NCI-H1417 (cell line): ENCODE results near the gene PTPN22.

ENCODE experiments used
- DNase-seq, 3 experiments: peaks; one replicate each; lab custom pipeline; 2025; lab: John Stamatoyannopoulos, UW

Gene PTPN22

GRCh38 chr1:113850127-113850796 is 21.2 kb downstream of the PTPN22 start:
- DNase-seq: no peak

DNA sequence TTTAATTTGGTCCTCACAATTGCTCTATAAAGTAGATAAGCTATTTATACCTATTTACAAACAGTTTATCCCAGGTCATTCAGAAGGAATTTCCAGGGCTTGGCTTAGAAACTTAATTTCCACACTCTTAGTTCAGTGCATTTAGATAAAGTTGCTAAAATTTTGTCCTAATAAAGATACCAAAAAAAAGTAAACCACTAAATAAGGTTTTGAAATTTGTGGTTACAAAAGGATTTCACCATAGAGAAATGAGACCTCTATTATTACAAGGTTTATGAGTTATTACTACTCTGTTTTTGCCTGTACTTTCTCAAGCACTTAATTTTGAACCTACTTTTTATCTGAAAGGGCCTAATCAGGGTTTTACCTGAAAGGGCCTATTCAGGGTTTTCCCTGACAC is 22.4 kb downstream of the PTPN22 start:
- no peak for DNase-seq

- no peak for DNase-seq
These were observed 25.0 kb downstream of the PTPN22 start for GRCh38 chr1:113846391-113847035.

DNA sequence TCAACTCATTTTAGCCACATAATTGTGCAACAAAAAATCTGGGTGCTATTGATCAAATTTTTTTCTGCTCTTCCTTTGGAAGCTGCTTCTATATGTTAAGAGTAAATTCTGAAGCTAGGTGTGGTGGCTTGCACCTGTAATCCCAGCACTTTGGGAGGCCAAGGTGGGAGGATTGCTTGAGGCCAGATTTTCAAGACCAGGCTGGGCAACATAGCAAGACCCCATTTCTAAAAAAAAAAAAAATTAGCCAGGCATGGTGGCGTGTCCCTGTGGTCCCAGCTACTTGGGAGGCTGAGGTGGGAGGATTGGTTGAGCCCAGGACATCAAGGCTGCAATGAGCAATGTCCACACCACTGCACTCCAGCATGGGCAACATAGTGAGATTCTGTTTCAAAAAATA is 35.0 kb downstream of the PTPN22 start:
- no peak for DNase-seq

- DNase-seq: peak; percentile 19 to 68 (median 48)
These were observed 35.7 kb downstream of the PTPN22 start for GRCh38 chr1:113835686-113836290.

GRCh38 chr1:113834716-113835115 is 36.8 kb downstream of the PTPN22 start:
- DNase-seq: no peak

- DNase-seq: no peak
These were observed 41.5 kb downstream of the PTPN22 start for GRCh38 chr1:113830039-113830438.

GRCh38 chr1:113821916-113822315 is 49.6 kb downstream of the PTPN22 start:
- DNase-seq: no peak

GRCh38 chr1:113818578-113818977 is 52.9 kb downstream of the PTPN22 start:
- no peak for DNase-seq

DNA sequence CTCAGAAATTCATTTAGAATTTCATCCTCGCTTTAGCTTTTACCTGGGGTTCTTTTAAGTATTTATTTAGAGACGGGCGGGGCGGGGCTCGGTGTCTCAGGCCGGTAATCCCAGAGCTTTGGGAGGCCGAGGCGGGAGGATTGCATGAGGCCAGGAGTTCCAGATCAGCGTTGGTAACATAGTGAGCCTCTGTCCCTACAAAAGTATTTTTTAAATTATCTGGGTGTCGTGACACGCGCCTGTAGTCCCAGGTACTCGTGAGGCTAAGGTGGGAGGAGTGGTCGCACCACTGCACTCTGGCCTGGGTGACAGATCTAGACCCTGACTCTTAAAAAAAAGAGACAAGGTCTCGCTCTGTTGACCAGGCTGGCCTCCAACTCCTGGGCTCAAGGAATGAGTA is 58.3 kb downstream of the PTPN22 start:
- DNase-seq: no peak

DNA sequence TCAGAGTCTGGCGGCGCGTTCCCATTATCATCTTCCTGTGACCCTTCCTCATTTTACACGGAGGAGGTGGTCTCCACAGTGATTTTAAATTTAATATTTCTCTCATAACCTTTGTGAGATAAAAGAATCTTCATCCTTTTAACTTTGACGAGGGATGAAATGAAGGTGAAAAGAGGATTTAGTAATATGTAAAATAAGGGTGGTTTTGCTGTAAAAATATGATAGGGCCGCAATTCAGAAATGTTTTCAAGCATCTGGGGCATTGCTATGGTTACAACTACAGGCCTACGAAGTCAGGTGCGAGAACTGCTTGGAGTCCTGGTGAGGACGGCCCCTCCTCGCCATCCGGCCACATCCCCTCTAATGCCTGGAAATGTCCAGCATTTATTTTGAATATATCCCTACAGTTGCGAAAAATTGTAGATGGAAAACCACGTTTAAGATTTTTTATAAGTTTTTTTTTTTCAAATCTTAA is 58.8 kb downstream of the PTPN22 start:
- no peak for DNase-seq

DNA sequence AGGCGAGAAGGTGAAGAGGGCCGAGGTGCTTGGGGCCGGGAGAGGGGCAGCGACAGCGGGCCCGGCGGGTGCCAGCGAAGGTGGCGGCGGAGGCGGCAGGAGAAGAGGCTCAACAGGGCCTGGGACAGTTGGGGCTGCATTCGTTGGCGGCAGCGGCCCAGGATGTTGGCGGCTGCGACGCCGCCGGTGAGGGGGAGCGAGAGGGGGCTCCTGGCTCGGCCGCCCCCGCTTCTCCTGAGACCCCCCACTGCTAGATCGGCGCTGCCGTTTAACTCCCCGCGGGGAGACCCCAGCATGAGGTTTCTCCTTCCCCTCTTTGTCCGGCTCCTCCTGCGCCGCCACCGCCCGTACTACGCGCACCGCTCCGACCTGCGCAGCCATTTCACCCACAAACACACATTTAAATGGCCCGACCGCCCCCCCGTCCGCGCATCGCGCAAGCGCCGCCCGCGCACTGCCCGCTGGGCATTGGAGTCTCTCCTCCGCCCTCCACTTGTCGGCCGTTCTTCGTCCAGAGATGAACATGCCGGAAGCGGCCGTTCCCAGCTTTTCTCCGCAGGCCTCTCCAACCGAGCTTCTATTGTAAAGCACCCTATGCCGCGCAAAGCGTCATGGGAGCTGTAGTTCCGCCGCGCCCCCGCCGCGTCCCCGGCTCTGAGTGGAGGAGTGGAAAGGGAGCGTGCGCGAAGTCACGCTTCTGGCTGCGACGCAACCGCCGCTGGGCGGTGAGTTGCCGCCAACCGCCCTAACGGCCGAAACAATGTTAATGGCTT is 59.4 kb downstream of the PTPN22 start, which contains the start of gene RSBN1:
TSS of gene RSBN1 (minus strand) at position 589 of the 773 bp plus-strand sequence. CDS start at position 525, 64 bp downstream.
- DNase-seq: peak; percentile 98 to 99 (median 99)

- peak; percentile 33 to 76 (median 76) for DNase-seq
These were observed 60.2 kb downstream of the PTPN22 start for GRCh38 chr1:113811156-113811887.

DNA sequence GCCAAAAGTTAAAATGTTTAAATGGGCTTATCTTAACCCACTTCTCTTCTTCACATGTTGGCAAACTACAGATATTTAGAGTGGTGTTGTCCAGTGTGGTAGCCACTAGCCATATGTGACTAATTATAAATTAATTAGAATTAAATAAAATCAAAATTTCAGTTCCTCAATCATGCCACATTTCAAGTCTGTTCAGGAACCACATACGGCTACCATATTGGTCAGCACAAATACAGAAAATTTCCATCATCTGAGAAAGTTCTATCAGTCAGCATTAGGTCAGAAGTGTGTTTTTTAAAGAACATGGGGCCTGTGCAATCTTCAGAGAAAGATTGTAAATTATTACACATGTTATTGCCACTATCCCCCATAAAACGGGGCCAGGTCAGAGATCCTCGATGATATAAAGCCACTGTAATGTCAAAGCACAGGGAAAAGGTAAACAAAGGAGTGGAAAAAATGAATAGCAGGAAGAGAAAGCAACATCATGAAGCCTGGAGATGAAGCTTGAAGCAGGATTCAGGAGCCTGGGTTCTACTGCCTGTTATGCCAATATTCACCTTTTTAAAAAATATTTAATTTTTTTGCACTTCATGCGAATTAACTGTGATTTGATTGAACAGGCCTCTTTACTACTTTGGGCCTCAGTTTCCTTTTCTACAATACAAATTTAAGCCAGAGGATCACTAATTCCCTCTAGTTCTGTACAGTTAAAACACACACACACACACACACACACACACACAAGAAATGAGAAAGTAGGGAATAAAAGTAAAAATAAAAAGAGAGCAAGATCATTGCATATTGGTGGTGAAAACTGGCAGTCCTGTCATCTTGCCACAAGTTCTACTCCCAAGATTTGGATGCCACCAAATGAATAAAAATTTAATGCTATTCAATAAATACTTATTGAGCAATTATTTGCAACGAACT is 61.6 kb downstream of the PTPN22 start:
- DNase-seq: peak in 1 of 3 experiments; percentile 12

GRCh38 chr1:113808450-113809195 is 62.9 kb downstream of the PTPN22 start:
- DNase-seq: no peak

DNA sequence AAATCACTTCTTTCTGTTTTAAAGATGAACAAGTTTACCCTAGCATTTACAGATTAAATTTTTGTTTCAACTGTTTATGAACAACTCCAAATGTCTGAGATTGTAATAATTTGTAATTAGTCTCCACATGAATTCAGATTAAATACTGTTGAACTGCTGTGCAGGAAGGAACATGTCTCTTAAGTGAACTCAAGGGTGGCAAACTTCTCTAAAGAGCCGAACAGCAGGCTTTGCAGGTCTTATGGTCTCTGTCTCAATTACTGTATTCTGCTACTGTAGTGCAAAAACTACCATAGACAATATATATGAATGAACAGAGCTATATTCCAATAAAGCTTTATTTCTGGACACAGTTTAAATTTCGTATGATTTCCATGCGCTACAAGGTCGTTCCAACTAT is 65.9 kb downstream of the PTPN22 start:
- no peak for DNase-seq

GRCh38 chr1:113805256-113805531 is 66.3 kb downstream of the PTPN22 start:
- DNase-seq: no peak

DNA sequence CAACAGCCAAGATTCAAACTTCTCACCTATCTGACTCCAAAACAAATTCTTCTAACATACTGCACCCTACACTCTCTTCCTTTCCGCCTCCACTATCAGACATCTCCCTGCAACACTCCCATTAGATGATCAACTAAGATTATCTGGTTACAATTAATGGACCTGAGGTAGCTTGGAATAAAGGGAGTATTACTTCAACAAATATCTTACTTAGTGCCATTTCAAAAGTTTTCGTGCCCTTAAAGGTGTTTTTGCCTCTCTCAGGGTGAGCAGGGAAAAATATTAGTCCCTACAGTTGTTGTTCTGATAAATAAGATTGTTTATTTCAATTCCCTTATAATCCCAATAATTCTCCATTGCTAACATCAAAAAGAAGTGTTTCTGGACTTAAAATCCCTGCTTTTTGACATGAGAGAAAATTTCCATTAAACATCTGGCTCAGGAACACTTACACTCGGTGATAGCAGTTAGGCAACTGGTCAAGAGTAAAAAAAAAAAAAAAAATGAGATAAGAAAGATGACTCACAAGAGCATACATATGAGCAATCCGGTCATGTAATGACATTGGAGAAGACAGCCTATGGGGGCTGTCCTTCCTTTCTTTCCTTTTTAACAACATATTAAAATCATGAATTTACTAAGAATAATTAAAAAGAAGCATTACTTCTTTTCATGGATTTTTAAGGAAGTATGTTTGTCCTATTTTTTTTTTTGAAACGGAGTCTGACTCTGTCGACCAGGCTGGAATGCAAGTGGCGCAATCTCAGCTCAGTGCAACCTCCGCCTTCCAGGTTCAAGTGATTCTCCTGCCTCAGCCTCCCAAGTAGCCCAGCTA is 66.9 kb downstream of the PTPN22 start:
- no peak for DNase-seq

- DNase-seq: no peak
These were observed 69.0 kb downstream of the PTPN22 start for GRCh38 chr1:113802367-113803007.
